Fibroblast of lung (primary cell): ENCODE results near the gene TRIM62.

Experiments
- EZH2 ChIP-seq: IDR thresholded peaks from 2 replicates; pipeline ENCODE4 v1.5.1; 2012; ENCODE audit warnings: low read length, control low read depth, mild to moderate bottlenecking; ENCODE audit errors: missing control alignments
- TF ChIP-seq, protein P1 (sequence below), 2 donors: IDR thresholded peaks in 1 of 2; conservative IDR thresholded peaks in 1 of 2; 1 replicate in 1 of 2; 2 replicates in 1 of 2; pipeline ENCODE4 v1.5.1; 2011 to 2012; ENCODE audit warnings: low read length in 2 of 2, control low read depth in 1 of 2, inconsistent platforms in 1 of 2, low read depth in 1 of 2, mild to moderate bottlenecking in 1 of 2

DNA sequence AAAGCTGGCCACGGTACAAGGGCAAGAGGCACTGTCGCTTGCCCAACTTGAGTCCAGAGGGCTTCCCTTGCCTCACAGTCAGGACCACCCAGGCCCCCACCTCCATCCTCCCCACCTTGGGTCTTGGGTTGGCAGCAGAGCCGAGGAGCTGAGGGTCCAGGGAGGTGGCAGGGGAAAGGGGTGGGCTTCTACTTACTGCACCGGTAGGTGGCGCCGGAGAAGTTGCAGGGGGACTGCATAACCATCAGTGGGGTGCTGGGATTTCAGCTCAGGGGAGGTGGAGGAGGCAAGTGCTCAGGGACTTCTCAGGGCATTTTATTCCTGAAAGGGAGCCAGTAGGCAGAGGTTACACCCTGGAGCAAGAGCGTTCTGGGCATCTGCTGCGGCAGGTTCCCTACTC lies 44.0 kb downstream of the TRIM62 start:
- TF ChIP-seq, protein P1, sequence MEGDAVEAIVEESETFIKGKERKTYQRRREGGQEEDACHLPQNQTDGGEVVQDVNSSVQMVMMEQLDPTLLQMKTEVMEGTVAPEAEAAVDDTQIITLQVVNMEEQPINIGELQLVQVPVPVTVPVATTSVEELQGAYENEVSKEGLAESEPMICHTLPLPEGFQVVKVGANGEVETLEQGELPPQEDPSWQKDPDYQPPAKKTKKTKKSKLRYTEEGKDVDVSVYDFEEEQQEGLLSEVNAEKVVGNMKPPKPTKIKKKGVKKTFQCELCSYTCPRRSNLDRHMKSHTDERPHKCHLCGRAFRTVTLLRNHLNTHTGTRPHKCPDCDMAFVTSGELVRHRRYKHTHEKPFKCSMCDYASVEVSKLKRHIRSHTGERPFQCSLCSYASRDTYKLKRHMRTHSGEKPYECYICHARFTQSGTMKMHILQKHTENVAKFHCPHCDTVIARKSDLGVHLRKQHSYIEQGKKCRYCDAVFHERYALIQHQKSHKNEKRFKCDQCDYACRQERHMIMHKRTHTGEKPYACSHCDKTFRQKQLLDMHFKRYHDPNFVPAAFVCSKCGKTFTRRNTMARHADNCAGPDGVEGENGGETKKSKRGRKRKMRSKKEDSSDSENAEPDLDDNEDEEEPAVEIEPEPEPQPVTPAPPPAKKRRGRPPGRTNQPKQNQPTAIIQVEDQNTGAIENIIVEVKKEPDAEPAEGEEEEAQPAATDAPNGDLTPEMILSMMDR (conservative IDR thresholded peaks at IDR 0.05 in 1 of 2, IDR thresholded peaks at IDR 0.05 in 1 of 2; ENCODE audit: low read depth in 1 of 2, low read length in 2 of 2): peak; percentile 46 to 72
- TF ChIP-seq EZH2: no peak
